ENCODE measurements around the gene LHPP.
A peak's percentile ranks its signal among the peaks of the same experiment; 100 is the strongest.

The LHPP gene

DNA sequence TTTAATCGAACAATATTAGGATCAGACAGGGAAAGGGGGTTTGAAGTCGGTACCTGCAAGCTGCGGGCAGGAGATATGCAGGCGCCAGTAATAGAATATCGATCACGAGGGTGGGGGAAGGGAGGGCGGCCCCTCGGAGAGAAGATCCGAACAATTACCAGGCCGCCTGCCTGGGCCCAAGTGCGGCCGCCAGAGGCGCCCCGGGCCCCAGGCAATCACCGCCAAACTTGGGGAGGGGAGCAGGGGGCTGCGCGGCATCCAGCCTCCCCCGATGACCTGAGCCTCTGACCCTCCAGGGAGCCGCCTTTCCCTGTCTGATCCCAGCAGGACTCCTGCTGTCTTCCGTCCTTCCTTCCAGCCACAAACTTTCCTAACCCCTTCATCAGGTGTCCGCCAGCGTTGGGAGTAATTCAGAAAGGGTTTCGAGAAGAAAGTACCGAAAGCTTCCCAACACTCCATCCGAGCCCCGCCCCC is 12.9 kb upstream of the LHPP start:
- DNase-seq: no peak

DNA sequence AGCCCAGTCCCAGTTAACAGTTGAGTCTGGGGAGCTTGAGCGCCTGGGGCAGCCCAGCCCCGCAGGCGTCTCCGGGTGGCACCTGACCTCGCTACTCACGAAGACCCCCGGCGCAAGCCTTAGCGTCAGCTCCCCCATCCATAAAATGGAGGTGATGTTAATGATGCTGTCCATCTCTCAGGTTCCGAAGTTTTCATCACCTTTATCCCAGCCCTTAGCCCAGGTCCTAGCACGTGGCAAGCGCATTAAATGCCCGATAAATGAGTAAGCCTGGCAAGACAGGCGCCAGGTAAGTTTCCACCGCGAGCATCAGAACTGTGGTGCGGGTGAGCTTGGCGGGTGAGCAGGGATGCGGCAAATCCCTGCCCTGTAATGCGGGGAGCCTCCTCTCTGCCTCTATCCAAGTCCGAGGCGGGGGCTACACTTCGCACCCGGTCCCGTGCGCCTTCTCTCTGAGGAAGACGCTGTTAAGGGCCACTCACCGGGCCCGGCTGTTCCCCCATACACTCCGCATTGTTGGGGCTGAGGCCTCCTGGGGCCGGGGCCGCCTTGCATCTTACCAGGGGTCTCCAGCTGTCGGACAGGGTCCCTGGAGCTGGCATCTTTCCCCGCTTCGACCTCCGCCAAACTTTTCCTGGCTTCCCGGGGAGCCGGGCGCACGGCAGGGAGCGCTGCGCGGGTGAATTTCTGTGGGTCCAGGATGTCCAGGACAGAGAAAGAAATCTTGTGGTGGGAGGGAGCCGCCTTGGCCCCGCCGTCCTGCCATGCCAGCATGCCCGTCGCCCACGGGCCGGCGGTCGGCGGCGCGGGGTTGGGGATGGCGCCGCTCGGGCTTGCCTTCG is 12.2 kb upstream of the LHPP start:
- DNase-seq: no peak

DNA sequence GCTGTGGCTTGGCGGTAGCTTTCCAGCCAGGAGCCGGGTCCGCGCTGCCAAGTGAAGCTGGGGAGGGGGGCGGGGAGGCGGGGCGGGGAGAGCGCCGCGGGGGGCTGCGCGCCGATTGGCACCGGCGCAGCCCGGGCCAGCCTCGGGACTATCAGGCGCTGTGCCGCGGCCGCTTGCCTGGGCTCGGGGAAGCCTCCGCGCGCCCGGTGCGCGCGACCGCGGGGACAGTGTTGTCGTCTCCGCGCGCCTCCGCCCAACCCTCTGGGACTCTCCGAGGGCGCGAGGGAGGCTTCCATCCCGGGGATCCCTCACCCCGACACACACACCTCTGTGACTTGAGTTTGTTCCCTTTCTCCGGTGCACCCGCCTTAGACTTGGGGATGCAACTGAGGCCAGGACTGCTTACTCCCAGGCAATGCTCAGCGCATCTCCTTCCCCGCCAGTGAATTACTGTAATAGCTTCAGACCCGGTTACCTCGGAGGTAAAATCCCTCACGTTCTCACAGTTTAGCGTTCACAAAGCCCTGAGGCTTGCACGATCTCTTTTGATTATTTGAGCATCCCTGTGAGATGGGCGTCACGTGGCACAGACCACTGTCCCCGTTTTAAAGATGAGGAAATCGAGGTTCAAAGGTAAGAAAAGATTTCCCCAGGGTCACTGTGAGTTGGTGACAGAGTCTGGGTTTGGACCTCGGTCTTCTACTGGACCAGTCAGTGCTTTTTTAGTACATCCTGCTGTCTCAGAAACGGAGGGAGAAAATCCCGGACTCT is 11.4 kb upstream of the LHPP start, which contains the start of gene NKX1-2:
Gene NKX1-2, minus strand, starts transcription at position 24 of the 771 bp plus-strand sequence. CDS start 92 bp downstream, outside the sequence.
- peak; percentile 39 to 42 for DNase-seq

DNA sequence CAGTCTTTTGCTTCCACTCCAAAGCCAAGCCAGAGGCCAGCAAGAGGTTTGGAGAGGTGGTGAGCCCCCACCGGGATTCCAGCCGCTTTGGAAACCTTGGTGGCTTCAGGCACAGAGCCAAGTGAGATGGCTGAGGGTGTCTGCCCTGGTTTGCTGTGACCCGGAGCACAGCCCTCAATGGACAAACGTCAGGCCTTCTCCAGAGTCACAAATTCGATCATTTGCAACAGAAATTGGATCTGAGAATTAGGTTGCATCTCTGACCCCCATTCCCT is 10.9 kb upstream of the LHPP start:
- no peak for DNase-seq

DNA sequence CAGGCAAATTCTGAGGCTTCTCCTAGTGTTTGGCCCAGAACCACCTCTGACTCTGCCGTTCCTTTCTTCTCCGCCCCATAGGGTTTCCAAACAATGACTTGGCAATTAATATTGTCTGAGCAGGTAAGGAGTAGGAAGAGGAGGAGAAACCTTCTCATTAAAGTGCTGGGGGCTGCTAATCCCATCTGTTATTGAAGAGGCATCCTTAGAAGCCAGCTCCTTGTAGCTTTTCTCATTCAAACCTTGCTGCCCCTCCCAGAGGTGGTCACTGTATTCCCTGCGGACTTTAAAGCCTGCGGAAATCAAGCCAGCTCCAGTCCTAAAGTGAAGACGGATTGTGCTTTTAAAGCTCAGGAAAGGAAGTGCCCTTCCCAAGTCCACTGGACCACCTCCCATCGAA is 10.3 kb upstream of the LHPP start:
- no peak for DNase-seq

DNA sequence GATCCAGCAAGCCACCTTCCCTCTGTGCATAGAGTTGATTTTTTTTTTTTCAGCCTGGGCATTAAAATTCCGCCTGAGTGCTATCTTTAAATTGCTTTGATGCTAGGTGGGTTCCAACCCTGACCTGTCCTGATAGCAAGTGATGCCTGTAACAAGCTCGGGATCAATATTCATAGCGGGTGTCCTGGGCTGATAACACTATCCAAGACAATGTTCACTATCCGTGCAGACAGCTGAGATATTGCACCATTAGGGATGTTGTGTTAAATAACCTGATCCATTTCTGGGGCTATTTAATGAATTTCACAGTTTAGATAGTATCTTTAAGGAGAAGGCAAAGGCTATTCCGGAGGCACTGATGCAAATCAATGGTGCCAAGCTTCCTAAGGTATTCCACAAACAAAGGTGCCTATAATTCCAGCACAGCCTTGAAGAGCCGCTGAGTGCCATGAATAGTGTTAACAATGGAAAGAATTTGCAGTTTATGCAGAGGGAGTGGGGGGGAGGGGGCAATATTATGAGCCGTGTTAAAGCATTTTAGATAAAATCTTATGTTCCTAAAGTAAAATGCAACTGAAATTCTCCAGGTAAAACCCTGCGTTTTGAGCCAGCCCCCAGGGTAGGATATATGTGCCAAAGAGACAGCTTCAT is 7.5 kb upstream of the LHPP start:
- no peak for DNase-seq

DNA sequence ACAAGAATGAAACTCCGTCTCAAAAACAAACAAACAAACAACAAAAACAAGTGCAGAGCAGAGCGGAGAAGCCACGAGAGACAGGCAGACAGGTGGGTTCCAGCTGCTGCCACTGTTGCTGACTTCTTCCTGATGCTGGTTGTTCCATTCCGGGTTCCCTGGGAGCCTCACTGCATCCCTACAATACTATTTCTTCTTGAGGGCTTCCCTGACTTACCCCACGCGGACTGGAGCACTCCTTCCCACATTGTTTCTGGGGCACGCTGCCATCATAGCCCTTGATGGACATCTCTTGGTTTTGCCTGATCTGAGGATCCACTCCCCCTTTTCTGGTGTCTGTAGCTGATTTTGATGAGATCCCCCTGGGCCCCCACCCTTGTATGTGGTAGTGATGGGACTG is 6.2 kb upstream of the LHPP start:
- no peak for DNase-seq

DNA sequence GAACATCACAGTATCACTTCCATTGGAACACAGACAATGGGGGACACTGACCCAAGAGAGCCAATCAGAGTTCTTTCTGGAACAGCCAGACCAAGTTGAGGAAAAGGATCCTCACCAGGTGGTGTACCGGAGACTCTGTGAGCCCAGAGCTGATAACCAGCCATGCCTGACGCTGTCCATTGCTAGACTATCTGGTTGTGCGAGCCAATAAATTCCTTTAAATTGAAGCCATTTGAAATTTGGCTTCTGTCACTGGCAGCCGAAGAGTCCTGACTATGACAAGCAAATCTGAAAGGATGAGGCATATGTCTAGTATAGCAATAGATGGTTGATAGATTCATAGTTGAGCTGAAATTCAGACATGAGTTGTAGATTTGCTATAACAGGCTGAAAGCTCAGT is 3.1 kb upstream of the LHPP start:
- no peak for DNase-seq

DNA sequence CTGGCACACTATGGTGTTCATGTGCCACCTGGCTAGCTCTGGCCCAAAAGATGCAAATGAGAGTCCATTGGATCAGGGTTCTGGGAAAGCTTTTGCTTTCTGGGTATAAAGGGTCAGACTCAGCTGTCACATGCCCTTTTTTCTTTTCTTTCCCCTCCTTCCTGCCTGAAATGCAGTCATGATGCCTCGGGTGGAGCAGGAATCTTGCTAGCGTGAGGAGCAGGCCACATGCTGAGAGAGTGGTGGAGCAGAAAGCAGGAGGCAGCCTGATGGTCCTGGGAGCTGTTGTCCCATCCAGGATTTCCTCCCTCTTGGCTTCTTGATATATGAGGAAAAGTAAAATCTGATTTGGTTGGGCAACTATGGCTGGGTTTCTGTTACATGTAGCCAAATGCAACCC is 2.7 kb upstream of the LHPP start:
- no peak for DNase-seq

DNA sequence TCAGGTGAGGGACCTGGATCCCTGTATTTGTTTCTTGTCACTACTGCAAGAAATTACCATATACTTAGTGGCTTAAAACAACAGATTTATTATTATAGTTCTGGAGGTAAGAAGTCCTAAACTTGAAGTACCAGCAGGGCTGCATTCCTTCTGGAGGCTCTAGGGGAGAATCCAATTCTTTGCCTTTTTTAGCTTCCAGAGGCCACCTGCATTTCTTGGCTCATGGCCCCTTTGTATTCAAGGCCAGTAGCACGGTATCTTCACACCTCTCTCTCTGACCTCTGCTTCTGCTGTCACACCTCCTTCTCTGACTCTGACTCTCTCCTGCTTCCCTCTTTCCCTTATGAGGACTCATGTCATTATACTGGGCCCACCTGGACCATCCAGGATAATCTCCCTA is 2.2 kb upstream of the LHPP start:
- no peak for DNase-seq

DNA sequence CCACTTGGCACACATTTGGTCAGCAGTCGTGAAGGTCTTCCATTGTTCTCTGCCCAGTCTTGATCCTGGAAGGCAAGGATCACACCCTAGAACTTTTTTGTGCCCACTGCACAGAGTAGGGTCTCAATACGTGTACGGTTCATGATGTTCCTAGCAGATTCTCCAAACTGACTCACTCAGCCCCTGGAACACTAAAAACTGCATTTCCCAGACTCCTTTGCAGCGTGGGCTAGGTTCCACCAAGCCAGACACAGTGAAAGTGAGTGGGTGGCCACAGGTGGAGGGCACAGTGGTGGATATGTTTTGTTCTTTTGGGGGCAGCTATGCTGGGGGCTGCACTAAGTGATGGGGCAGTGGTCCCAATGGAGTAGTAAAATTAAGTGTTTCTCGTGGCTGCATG is 1.5 kb upstream of the LHPP start:
- no peak for DNase-seq

DNA sequence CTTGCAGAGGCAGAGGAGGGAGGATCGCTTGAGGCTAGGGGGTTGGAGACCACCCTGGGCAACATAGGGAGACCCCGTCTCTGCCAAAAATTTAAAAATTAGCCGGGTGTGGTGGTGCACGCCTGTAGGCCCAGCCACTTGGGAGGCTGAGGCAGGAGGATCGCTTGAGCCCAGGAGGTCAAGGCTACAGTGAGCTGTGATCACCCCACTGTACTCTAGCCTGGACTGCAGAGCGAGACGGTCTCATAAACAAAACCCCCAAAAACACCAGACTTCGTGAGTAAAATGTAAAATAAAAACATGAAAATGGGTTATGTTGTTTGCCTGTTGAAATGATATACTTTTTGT is 699 bp downstream of the LHPP start:
- DNase-seq: no peak

DNA sequence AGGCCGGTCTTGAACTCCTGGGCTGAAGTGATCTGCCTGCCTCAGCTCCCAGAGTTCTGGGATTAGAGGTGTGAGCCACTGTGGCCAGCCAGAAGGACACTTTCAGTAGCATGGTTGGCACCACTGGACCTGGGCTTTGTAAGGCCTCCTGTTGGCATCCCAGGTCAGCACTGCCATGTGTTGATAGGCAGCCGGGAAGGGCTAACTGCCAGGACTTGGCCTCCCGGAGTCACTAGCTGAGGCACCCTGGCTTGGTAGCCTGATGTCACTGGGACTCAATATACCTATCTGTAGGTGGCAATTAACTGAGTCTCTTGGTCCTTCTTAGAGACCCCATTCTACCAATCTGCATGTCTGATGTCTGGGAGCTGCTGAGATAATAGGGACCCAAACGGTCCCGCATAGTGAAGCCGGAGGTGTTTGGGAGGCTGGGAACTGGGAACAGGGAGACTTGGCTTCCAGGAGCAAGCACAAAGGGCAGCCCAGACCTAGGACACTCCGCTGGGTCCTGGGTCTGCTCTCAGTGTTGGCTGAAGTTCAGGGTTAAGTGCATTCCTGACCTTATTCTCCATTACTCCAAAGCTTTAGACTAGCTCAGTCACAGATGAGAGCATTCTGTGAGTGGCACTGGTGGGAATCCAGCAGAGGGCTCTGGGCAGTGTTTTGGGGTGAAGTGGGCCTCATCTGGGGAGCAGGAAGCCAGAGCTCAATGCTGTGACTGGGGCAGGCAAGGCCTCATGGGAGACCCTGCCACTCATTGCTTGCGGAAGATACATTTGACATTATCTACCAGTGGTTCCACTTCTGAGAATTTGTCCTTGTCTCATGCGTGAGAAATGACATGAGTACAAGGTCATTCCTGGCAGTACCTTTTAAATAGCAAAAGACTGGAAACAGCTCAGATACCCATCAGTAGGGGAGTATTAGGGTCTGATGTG is 2.7 kb downstream of the LHPP start:
- DNase-seq: no peak

DNA sequence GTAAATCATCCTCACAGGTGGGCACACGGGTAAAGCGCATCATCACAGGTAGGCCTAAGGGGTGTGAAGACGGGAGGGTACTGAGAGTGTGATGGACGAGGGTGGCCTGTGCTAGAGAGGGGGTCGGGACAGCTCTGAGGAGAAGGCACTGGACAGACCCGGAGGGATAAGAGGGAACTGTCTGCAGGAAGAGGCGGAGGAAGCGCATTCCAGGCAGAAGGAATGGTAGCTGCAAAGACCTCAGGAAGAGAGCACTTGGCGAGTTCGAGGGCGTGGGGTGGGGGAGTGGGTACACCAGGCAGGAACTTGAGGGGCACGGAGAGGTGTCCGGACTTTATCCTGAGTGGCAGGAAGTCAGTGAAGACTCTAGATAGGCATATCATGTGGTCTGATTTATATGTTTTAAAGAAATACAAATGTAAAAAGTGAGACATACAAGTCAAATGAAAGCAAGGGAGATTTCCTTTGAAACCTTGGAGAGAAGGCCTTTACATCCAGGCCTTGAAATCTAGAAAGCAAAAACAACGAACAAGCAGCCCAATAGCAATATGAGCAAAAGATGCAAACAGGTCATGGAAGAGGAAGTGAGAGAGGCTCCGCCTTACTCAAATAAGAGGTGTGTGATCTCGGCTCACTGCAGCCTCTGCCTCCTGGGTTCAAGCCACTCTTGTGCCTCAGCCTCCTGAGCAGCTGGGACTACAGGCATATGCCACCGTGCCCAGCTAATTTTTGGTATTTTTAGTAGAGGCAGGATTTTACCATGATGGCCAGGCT is 3.6 kb downstream of the LHPP start:
- DNase-seq: no peak

DNA sequence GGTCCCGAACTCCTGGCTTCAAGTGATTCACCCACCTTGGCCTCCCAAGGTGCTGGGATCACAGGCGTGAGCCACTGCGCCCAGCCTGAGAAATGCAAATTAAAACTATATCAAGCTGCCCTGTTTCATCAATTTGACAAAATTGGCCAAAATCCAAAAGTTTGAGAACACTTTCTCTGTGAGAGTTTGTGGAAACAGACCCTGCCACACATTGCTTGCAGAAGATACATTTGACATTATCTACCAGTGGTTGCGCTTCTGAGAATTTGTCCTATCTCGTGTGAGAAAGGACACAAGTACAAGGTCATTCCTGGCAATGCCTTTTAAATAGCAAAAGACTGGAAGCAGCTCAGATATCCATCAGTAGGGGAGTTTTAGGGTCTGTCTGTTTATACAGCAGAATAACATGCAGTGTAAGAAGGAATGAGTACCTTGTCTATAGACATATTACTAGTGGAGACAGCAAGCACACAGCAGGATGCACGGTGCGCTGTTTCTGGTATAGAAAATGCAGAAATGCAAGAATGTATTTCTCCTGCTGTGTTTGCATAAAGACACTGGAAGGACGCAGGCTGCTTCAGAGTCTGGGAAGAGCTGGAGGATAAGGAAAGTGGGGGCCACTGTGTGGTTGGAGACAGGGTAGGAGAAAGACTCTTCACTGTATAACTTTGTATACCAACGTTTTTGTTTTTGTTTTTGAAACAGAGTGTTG is 4.3 kb downstream of the LHPP start:
- DNase-seq: no peak

DNA sequence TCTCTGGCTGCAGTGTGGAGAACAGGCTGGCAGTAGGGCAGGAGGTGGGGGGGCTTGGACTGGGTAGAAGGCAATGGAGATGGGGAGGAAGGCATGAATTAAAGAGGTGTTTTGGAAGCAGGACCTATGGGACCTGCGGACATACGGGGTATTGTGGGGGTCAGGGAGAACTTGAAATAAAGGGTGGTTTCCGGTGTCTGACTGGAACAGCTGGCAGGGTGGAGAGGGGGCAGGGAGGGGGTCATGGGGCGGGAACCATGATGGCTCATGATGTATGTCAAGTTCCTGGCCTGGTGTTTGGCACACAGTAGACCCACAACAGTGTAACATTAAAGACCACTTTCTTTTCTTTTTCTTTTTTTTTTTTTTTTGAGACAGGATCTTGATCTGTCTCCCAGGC is 5.5 kb downstream of the LHPP start:
- DNase-seq: no peak

DNA sequence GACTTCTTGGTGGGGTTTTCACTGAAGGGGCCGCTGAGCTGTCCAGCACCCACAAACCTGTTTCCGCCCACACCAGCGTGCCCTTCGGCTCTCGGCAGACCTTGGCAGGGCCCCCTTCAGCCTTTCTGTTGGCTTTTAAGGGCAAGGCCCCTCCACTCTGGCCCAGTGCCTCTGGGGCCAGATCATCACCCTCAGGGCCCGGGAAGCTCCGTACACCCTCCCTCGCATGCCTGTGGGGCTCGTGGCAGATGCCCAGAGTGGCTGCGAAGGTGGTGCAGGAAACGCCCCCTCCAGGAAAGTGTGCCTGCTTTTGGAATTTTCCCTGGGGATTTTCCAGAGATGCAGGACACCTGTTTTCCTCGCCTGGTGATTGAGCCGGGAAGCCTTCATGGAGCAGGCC is 7.0 kb downstream of the LHPP start:
- DNase-seq: no peak

DNA sequence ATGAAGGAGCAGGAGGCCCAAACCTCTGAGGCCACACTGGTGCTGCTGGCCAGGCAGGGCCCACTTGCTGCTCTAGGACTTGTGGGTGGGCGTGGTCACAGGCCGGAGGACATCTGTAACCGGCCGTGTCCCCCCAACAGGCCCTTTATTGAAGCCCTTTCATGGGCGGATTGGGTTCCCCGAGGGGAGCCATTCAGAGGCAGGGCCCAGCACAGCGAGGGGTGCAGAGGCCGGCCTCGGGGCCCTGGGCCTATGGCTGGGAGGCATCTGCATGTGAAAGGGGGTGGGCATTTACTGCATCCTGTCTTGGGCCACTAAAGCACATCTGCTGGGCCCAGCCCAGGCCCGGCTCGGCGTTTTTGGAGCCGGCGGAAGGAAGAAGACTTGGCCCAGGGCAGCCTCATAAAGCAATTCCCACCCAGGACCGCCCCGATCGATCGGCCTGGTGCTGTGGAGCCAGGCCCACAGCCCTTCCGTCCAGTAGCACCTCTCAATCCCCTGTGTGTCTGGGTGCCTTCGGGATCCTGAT is 8.4 kb downstream of the LHPP start:
- DNase-seq: no peak

DNA sequence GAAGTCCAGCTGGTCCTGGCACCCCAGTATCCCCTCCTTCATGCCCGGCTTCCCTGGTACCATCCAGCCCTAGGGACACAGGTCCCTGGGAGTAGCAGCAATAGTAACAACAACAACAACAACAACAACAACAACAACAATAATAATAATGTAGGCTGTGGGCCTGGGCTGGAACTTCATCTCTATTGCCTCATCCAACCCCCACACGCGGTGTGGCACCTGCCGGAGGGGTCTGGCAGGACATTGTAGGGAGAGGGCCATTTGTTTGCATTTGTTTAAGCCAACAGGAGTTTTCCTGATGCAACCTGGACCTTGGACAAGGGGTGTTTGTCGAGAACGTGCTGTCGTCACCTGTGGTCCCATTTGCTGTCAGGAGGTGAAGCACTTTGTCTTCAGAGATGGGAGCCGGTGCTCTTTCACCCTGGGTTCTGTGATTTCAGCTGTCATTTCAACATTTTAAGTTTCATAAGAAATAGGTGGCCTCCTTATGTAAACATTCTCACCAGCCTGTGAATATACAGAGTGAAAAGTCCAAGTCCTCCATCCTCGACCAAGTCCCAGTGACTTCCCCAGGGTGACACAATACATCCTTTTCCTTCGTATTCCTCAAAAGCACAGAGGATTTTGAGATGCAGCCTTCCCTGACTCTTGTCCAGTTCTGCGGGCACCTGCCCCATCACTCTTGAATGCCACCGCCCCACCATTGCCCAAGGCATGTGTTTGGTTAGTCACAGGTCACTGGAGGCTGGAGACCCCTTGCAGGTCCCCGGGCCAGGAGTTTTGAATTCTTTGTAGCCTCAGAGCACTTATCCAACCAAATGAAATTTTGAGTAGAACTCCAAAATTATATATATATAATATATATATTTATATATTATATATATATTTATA is 9.2 kb downstream of the LHPP start:
- no peak for DNase-seq

DNA sequence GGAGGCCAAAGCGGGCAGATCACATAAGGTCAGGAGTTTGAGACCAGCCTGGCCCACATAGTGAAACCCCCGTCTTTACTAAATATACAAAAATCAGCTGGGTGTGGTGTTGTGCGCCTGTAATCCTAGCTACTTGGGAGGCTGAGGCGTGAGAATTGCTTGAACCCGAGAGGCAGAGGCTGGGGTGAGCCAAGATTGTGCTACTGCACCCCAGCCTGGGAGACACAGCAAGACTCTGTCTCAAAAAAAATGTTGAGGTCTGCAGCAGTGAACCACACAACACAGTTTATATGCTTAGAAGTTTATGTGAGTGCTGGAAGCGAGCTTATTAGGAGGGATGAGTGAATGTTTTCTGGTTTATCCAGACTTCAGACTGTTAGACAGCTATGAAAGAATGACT is 10.4 kb downstream of the LHPP start:
- DNase-seq: no peak

Measured in NCI-H2081 (cell line).